22Rv1 (cell line): ENCODE data around the gene DAB1.

ENCODE experiments used
- ZFX ChIP-seq: fragments of 450-650 bp; IDR thresholded peaks from 2 replicates; pipeline ENCODE4 v1.6.1; 2017; ENCODE audit warnings: antibody characterized with exemption, borderline replicate concordance
- TF ChIP-seq, protein P1 (sequence below): fragments of 450-650 bp; IDR thresholded peaks from 2 replicates; pipeline ENCODE4 v1.5.1; 2017; ENCODE audit warnings: mild to moderate bottlenecking

GRCh38 chr1:57003398-57004139 is 420.3 kb downstream of the DAB1 start:
- TF ChIP-seq, protein P1, sequence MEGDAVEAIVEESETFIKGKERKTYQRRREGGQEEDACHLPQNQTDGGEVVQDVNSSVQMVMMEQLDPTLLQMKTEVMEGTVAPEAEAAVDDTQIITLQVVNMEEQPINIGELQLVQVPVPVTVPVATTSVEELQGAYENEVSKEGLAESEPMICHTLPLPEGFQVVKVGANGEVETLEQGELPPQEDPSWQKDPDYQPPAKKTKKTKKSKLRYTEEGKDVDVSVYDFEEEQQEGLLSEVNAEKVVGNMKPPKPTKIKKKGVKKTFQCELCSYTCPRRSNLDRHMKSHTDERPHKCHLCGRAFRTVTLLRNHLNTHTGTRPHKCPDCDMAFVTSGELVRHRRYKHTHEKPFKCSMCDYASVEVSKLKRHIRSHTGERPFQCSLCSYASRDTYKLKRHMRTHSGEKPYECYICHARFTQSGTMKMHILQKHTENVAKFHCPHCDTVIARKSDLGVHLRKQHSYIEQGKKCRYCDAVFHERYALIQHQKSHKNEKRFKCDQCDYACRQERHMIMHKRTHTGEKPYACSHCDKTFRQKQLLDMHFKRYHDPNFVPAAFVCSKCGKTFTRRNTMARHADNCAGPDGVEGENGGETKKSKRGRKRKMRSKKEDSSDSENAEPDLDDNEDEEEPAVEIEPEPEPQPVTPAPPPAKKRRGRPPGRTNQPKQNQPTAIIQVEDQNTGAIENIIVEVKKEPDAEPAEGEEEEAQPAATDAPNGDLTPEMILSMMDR: no peak
- TF ChIP-seq ZFX: no peak
